ENCODE results near the gene CROCC2. TPM values are rescaled to one million over a fixed set of nuclear protein-coding genes. Genes with fewer than 3 reads are reported as not detected.
A peak's percentile ranks its signal among the peaks of the same experiment; 100 is the strongest.

CROCC2 gene
- total RNA-seq, 1 donor, result not detected

GRCh38 chr2:240963868-240964703 is 58.0 kb downstream of the CROCC2 start:
- no peak overlapping the region for H3K4me3 ChIP-seq (ENCODE audit: low read depth, low read length)
- DNase-seq (ENCODE audit: low read depth), result no peak
- TF ChIP-seq CTCF (IDR thresholded peaks at IDR 0.05; ENCODE audit: insufficient read depth, low read depth, low read length), result no peak

GRCh38 chr2:240964704-240965295 is 58.7 kb downstream of the CROCC2 start:
- no peak overlapping the region for H3K4me3 ChIP-seq (ENCODE audit: low read depth, low read length)
- no peak for TF ChIP-seq CTCF (IDR thresholded peaks at IDR 0.05; ENCODE audit: insufficient read depth, low read depth, low read length)
- DNase-seq (ENCODE audit: low read depth), result no peak

- TF ChIP-seq CTCF (IDR thresholded peaks at IDR 0.05; ENCODE audit: insufficient read depth, low read depth, low read length), result no peak
- no peak overlapping the region for H3K4me3 ChIP-seq (ENCODE audit: low read depth, low read length)
- DNase-seq (ENCODE audit: low read depth), result peak; percentile 29
Measured at GRCh38 chr2:240965296-240965904, 59.3 kb downstream of the CROCC2 start.

- no peak overlapping the region for H3K4me3 ChIP-seq (ENCODE audit: low read depth, low read length)
- DNase-seq (ENCODE audit: low read depth), result no peak
- TF ChIP-seq CTCF (IDR thresholded peaks at IDR 0.05; ENCODE audit: insufficient read depth, low read depth, low read length), result no peak
Measured at GRCh38 chr2:240965905-240966456, 59.8 kb downstream of the CROCC2 start.

- no peak for DNase-seq (ENCODE audit: low read depth)
- no peak overlapping the region for H3K4me3 ChIP-seq (ENCODE audit: low read depth, low read length)
- no peak for TF ChIP-seq CTCF (IDR thresholded peaks at IDR 0.05; ENCODE audit: insufficient read depth, low read depth, low read length)
Measured at GRCh38 chr2:240966457-240966905, 60.3 kb downstream of the CROCC2 start.

- no peak for DNase-seq (ENCODE audit: low read depth)
- H3K4me3 ChIP-seq (ENCODE audit: low read depth, low read length), result no peak overlapping the region
- no peak for TF ChIP-seq CTCF (IDR thresholded peaks at IDR 0.05; ENCODE audit: insufficient read depth, low read depth, low read length)
Measured at GRCh38 chr2:240966906-240967680, 61.0 kb downstream of the CROCC2 start.
